HG03159 (cell line): Measurements from ENCODE around the gene TMTC4.
"Not testable (repeated sequence)": the region's sequence is repeated elsewhere in the genome, so short reads cannot be mapped to it uniquely, and the experiment has no call there.

Source experiments
- ATAC-seq: cut with Tn5 transposase; IDR thresholded peaks from one replicate; pipeline ENCODE4 v1.9.1; 2021; ENCODE audit warnings: mild to moderate bottlenecking, moderate library complexity; ENCODE audit not compliant: unreplicated experiment

The TMTC4 gene

DNA sequence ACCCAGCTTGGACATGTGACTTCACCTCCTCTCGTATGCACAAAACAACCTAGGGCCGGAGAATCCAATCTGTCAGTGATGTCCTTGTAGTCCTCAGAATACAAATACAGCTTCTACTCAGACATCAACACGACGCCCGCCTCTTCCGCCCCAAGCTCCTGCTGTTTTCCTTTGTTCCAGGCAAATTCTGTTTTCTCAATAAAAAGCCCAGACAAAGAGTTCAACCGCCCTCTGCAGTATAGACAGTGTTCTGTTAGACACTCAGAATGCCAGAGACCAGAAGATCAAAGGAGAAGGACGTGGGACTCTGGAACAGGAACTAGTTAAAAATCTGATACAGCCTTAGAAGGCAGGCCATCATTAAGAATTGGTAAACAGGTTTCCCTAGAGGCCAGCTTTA is 44.0 kb downstream of the TMTC4 start:
- no peak for ATAC-seq

GRCh38 chr13:100627120-100627519 is 47.5 kb downstream of the TMTC4 start:
- ATAC-seq: no peak

- ATAC-seq: no peak
These were observed 49.1 kb downstream of the TMTC4 start for GRCh38 chr13:100625447-100625846.

DNA sequence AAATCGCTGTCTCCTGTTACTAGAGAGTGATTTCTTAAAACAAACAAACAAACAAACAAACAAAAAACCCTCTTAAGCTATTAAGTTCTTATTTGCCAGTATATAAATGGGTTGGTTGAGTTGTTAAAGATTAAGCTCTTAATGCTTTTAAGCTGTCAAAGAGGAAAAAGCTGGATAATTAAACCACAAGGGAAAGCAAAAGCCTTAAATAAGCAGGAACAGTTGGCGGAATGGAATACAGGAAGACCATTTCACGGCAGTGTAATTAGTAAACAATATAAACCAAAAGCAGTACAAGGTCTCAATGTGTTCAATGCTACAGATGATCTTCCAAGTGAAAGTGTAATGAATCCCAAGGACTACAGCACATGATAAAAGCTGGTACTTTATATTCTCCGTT is 53.8 kb downstream of the TMTC4 start:
- no peak for ATAC-seq

GRCh38 chr13:100619940-100620339 is 54.7 kb downstream of the TMTC4 start:
- no peak for ATAC-seq

- ATAC-seq: not testable (repeated sequence)
These were observed 55.7 kb downstream of the TMTC4 start for GRCh38 chr13:100618897-100619296.

GRCh38 chr13:100613031-100613430 is 61.6 kb downstream of the TMTC4 start:
- no peak for ATAC-seq

DNA sequence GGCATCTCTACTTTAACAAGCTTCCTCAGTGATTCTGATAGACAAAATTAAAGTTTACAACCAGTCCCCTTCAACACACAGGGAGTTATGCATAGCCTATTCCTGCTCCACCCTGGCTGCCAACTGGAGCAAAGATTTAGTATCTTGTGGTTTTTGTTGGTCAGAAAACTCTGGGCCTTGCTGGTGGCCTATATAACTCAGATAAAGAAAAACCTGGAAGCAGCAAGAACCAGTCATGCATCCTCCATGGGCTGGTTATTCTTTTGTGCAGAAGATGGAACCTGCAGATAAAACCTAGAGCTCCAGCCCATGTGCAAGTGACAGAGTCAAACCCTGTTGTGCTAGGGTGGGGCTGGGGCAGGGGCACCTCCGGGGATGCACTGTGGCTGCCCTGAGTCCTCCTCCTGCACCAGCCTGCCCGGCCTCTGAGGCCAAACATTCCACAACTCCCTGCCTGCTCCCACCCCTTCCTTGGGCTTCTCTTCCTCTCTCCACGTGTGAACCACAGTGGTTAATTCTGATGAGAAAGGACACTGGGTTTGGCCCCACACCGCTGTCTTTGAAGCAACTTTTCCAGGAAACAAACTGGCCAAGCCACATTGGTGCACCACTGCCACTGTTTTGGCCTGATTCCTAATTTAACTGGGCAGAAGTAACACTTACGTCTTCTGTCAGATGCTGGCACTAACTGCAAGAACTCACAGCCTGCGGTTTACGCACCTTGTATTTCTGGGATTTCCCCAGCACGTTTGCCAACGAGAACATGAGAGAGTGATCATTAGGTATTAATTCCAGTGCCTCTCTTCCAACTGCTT is 62.7 kb downstream of the TMTC4 start:
- ATAC-seq: no peak

DNA sequence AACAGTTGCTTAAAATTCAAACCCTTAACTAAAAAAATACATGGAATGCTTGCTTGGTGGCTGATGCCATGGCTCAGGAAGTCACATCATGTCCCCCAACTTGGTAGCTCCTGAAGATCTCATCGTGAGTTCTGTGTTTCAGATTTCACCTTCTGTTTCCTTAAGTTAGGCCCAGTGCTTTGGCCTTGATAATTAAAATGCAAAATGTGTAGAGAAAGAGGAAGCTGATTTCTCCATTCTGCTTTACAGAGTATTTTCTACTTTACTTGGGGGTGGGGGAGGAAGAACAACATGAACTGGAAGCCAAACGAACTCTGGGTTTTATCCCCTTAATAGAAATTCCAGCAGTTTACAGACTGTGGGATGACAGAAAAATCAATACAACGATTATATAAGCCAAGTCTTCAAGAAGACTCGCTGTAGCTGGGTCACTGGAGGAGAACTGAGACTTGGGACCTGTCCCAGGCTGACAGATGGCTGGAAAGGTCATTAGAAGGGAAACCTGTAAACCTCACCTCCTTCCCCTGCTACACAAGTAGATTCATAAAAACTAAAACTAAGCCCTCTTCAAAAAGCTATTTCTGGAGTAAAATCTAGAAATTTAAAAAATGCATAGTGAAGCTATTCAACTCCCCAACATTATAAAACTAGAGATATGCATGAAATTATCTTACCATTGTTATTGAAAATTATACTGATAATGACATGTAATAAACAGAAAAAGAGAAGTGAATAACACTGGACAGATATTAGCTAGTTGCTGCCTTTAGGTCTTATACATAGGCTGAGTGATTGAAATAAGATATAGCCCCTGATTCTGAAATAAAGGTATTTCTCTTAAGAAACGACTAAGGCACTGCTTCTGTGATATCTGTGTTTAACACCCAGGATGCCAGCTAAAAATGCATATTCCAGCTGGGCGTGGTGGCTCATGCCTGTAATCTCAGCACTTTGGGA is 63.9 kb downstream of the TMTC4 start:
- peak; percentile 40 for ATAC-seq

GRCh38 chr13:100608906-100609305 is 65.7 kb downstream of the TMTC4 start:
- peak; percentile 78 for ATAC-seq

DNA sequence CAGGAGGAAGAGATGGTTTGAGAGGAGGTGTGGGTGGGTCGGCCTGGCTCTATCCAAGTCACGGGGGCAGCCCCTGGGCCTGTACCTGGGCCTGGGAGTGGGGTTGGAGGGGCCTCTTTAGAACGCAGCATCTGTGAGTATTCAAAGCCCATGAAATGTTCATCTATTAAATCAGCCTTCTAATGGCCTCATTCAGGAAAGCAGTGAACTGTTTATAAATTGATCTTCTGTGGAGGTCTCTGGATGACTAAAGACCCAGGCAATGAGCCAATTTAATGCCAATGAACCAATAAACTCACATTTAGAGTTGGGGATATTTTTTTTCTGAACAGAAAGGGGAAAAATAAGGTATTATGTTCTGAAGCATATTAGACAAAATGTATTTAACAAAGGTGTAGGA is 66.1 kb downstream of the TMTC4 start:
- no peak for ATAC-seq

DNA sequence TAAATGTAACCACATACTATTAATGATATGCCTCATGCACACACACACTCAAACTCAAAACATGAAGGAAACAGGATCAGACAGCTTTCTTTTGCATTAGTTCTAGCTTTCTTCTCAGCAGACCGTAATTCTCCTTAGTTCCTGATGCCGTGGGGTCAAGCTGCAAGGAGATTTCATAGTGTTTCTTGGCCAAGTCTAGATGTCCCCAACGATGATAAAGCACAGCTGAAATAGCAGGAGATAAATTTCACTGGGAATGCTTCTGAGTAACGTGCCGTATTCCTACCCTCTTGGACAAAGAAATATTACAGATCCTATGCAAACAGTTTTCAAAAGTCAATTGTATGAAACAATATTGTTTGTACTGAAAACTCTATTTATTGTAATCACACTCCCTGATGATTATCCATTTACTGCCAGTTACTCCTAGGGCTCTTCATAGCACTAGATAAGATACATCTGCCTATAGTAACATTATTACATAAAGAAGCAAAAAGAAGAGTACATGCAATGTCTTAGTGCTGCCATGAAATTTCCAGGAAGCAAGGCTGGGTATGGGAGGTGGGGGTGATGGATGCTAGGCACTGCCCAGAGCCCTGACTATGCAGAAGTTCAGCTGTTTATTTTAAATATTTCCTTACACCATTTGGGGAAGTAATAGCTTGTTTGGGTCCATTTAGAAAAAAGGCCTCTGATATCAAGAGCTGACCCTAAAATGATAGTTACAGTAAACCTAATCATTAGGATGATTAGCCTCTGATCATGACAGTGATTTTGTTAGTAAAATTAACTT is 69.5 kb downstream of the TMTC4 start:
- no peak for ATAC-seq

- no peak for ATAC-seq
These were observed 72.0 kb downstream of the TMTC4 start for GRCh38 chr13:100602493-100603111.

DNA sequence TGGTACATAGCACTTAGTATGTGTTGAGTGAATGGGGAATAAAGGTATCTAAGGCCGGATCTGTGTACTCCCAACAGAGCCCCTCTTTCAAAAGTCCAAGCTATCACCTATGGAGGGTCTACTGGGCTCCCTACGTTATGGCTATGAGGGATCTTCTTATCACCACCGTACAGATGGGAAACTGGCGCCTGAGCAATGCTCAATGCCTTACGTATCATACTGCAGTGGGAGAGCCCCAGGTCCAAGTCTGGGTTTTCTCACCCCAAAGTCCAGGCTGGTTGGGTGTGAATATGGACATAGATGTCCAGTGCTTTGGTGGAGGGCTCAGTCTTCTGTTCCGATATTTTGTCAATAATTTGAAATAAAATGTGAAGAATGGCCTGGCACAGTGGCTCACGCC is 72.9 kb downstream of the TMTC4 start:
- ATAC-seq: no peak

GRCh38 chr13:100600915-100601314 is 73.7 kb downstream of the TMTC4 start:
- no peak for ATAC-seq

DNA sequence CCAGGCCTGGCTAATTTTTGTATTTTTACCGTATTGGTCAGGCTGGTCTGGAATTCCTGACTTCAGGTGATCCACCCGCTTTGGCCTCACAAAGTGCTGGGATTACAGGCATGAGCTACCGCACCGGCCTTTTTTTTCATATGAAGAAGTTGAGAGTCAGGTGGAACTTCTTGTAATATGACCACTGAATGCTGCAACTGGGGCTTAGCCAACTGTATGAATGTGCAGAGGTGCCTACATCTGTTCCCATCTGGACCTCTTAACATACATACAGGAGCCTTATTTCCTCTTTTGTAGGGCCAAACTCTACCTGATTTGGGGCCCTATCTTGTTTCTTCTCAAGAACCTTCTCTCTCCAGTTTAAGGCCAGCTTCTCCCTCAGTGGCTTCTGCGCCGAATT is 74.1 kb downstream of the TMTC4 start:
- ATAC-seq: no peak

- ATAC-seq: no peak
These were observed 77.3 kb downstream of the TMTC4 start for GRCh38 chr13:100597253-100597652.

DNA sequence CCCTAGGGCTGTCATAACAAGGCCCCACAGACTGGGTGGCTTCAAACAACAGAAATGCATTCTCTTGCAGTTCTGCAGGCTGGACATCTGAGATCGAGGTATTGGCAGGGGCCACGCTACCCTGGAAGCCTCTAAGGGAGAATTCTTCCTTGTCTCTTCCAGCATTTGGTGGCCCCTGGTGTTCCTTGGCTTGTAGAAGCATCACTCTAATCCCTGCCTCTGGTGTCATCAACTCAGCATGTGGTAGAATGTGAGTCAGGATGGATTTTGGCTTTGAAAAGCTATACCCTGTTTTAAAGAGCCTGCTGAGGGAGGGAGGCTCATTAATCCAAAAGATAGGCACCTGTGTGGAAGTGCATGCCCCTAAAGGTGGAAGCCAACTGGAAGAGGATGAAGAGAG is 78.1 kb downstream of the TMTC4 start:
- no peak for ATAC-seq

- no peak for ATAC-seq
These were observed 79.9 kb downstream of the TMTC4 start for GRCh38 chr13:100594731-100595130.

DNA sequence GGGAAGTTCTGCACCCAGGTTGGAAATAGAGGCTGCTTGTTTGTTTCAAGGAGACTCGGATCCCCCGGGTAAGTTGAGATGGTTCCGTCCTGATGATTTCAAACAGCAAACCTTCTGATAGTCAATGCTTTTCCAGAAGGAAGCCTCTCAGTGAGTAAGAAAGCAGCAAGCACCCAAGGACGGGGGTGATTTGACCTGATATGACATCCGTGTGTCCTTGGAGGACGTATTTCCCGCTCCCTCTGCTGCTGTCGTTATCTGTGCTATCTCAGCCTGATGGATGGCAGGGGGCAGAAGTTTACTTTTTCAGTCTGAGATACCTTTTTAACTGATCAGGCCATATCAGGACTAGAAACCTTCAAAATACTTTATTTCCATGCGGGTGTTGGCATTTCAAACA is 80.3 kb downstream of the TMTC4 start:
- no peak for ATAC-seq
